HG03135 (cell line): ENCODE measurements around the gene RGS12.

Source experiments
- ATAC-seq: cut with Tn5 transposase; IDR thresholded peaks from one replicate; pipeline ENCODE4 v1.9.1; 2021; ENCODE audit warnings: mild to moderate bottlenecking, moderate library complexity; ENCODE audit not compliant: unreplicated experiment

RGS12 gene

DNA sequence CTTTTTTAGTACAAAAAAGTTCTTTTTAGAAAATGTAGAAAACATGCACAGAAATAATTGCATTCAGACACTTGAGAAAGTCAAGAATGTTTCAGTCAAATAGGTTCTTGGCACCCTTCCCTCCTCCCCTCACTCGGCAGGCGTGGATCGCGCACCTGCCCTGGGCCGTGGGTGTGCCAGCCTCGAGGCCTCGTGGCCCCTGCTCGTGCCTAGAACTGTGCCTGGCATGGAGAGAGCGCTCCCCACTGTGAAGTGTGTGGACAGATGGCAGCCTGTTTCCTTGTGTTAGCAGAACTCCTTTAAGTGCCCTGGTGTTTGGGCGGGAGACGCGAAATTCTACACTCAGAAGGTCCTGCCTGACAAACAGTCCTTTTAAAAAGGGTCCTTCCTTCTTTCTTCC lies 14.7 kb downstream of the RGS12 start:
- no peak for ATAC-seq

DNA sequence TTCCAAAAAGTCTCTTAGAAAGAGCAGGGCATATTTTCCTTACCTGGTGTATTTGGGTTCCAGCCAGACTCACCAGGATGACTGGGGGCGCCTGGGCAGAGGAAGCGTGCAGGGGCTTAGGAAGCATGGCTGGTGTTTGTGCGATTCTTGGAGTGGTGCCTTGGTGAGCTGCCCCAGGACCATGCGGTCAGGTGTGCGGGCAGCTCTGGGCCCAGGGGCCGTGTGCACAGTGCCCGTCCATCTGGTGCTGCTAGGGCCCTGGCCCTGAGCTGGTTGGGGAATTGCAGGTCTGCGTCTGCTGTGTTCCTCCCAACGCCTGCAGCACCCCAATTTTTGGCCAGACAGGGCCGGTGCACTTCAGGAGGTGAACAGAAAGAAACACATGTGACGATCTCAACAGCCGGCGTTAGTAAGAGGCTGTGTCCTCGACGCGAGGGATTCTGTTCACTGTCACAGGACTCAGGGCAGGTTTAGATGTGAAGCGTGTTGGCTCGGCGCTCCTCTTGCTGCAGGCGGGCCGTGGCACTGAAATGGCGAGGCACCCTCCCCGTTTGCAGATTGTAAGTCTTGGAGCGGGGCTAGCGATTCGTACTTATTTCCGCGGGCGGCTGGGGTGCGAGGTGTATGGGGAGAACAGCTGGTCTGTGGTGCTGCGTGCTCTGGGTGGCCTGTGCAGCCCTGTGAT lies 15.2 kb downstream of the RGS12 start:
- no peak for ATAC-seq

DNA sequence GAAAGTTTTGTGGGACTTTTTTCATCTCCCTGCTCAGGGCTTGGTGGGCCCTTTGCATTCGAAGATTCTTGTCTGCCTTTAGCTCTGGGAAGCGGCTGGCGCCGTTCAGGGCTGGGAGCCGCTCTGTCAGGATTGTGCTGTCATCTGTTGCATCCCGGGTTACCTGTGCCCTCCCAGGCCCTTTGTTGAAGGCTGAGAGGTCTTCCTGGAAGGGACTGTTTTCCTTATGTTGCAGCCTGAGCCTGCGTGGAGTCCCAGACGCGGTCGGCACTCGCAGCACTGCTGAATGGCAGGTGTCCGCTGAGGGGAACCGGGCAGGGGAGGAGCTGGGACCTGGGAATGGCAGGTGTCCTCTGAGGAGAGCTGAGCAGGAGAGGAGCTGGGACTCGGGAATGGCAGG lies 15.9 kb downstream of the RGS12 start:
- no peak for ATAC-seq

DNA sequence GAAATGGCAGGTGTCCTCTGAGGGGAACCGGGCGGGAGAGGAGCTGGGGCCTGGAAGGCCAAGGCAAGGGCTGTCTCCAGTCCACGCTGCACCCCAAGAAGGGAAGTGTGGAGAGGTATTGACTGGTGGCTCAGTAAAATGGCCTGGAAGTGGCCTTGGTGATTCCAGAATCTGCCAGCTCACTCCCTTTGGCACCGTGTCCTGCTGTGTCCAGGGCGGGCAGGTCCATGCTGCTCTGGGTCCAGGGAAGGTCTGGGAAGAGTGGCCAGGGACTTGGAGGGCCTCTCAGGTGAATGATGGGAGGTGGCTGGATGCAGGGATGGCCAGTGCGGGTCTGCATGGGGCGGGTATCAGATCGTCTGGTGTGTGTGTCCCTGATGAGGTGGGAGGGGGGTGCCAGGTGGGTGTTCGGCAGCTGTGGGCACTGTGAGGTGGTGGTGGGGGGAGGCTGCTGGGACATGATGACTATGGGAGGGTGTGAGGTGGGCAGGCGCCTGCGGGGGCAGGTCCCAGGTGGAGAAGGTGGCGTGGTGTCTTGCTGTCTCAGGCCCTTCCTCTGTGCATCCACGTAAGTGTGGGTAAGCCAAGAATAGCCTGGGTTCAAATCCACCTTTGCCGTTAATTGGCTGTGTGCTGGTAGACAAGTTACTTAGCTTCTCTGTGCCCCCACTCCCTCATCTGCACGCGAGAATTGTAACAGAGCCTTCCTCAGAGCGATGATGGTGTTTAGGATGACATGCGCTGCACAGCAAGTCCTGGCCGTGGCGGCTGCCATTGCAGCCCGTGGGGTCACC lies 17.7 kb downstream of the RGS12 start:
- no peak for ATAC-seq

GRCh38 chr4:3311095-3311372 lies 18.2 kb downstream of the RGS12 start:
- ATAC-seq = no peak

GRCh38 chr4:3311489-3312171 lies 18.8 kb downstream of the RGS12 start:
- no peak for ATAC-seq

GRCh38 chr4:3312362-3312761 lies 19.5 kb downstream of the RGS12 start:
- no peak for ATAC-seq

DNA sequence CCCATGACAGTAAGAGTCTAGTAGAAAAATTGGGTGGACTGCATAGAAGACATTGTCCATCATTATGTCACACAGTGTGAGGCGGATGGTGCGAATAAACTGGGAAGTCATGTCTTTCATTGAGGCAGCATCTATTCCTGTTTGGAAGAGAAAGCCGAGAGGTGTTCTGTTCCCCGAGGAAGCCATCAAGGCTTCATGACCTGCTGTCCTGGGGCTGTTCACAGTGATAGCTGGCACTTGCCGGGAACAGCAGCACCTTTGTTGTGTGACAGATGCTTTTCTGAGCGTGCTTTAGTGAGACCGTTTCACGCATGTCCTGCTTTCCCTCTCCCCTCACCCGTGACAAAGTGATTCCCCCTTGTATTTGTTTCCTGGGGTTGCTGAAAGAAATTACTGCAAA lies 20.3 kb downstream of the RGS12 start:
- ATAC-seq = no peak

DNA sequence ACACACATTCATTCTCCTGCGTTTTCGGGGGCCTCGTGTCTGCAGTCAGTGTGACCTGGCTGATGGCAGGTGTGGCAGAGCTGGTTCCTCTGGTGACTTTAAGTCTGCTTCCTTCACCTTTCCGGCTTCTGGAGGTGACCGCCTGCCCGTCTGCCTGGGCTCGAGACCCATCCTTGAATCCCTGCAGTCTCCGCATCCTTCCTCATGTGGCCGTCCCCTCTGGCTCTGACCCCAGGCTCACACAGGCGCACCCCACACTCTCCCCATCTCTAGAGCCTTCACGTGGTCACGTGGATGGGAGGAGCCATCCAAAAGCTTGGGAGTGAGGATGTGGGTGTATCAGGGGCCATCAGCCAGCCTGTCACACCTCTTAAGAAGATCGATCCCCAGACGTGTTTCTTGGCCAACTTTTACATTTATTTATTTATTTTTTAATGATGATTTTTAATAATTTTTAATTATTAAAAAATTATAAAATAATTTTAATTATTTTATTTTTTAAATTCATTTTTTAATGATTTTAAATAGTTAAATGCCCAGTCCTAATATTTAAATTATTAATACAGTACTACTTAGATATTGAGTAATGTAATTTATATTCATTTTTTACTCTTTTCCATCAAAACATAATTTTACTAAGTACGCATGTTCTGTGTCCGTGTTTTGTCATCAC lies 20.9 kb downstream of the RGS12 start:
- no peak for ATAC-seq

- ATAC-seq = no peak
Observed at GRCh38 chr4:3314706-3315260, 22.0 kb downstream of the RGS12 start.

DNA sequence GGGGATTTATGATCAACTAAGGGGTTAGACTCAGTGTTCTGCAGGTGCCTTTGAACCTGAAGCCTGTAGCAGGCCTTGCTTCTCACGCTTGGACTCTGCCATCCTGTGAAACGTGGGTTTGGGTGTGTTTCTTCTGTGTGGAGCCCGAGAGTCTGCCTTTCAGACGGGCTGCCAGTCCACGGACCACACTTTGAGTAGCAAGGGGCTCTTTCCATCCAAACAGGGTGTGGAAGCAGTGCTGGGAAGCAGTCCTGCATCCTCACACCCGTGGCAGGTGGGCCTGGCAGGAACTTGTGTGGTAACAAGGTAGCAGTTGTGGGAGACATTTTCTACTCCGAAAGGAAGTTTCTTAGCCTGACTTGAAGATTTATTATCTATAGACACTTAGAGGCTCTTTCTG lies 22.7 kb downstream of the RGS12 start:
- no peak for ATAC-seq

- no peak for ATAC-seq
Observed at GRCh38 chr4:3316146-3316545, 23.3 kb downstream of the RGS12 start.

DNA sequence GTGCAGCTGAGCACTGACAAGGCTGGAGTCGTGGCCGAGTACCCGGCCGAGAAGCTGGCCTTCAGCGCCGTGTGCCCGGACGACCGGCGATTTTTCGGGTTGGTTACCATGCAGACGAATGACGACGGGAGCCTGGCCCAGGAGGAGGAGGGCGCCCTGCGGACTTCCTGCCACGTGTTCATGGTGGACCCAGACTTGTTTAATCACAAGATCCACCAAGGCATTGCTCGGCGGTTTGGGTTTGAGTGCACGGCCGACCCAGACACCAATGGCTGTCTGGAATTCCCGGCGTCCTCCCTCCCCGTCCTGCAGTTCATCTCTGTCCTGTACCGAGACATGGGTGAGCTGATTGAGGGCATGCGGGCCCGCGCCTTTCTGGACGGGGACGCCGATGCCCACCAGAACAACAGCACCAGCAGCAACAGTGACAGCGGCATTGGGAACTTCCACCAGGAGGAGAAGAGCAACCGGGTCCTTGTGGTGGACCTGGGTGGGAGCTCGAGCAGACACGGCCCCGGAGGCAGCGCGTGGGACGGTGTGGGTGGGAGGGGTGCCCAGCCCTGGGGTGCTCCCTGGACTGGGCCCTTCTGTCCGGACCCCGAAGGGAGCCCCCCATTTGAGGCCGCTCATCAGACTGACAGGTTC lies 24.3 kb downstream of the RGS12 start:
- no peak for ATAC-seq

GRCh38 chr4:3317656-3318211 lies 24.9 kb downstream of the RGS12 start:
- no peak for ATAC-seq

- no peak for ATAC-seq
Observed at GRCh38 chr4:3318561-3319021, 25.8 kb downstream of the RGS12 start.

GRCh38 chr4:3320361-3321023 lies 27.7 kb downstream of the RGS12 start:
- no peak for ATAC-seq

GRCh38 chr4:3321295-3321889 lies 28.6 kb downstream of the RGS12 start:
- ATAC-seq = no peak

GRCh38 chr4:3322059-3322550 lies 29.3 kb downstream of the RGS12 start:
- ATAC-seq = no peak

- no peak for ATAC-seq
Observed at GRCh38 chr4:3323071-3323481, 30.3 kb downstream of the RGS12 start.
